ENCODE data around the gene CALHM6. TPM values are rescaled to one million over a fixed set of nuclear protein-coding genes. Genes with fewer than 3 reads are reported as not detected.

CALHM6 gene
- total RNA-seq, 1 donor from 2014 or later = 4.5 TPM

DNA sequence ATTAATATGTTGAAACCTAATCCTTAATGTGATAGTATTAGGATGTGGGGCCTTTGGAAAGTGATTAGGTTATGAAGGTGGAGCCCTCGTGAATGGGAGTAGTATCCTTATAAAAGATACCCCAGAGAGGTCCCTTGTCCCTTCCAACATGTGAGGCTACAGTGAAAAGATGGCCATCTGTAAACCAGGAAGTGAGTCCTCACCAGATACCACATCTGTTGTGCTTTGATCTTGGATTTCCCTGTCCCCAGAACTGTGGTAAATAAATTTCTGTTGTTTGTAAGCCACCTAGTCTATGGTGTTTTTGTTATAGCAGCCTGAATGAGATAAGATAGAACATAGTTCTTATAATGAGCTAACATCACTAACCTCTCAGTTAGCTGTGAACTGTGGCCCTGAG lies 16.6 kb upstream of the CALHM6 start:
- DNase-seq (ENCODE audit: low spot score in 2 of 2) = no peak
- FAIRE-seq = no peak

DNA sequence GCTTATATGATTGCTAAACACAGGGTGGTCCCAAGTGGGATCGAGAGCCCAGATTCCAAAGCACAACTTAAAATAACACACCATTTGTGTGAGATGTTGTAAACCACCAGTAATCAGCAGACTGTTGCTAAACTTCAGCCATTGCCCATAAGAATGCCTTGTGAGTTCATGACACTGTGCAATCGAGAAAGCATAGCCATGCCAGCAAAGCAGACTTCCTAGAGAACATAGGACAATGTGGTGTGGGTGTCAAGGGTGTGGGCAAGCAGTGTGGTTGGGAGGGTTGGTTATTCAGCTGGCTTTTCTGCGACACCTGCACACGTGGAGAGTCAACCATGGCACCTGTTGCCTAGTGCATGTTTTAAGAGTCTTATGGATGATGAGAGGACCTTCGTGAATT lies 16.1 kb upstream of the CALHM6 start:
- FAIRE-seq = no peak
- DNase-seq (ENCODE audit: low spot score in 2 of 2) = no peak

DNA sequence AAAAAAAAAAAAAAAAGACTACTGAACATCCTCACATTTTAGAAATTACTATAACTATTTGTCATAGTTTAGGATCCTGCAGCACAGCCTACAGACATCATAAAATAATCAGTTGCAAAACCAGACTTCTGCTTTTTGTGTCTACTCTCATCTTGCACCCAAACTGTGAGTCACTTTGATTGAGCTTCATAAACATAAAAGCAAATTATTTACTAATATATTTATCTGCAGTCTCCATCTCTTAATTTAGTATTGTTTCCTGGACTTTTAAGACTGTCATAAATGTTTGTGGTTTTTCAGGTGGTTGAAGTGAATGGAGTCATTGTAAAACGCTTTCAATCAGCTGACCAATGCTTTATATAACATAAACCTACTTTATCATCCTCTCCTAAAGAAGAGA lies 14.8 kb upstream of the CALHM6 start:
- no peak for DNase-seq (ENCODE audit: low spot score in 2 of 2)
- FAIRE-seq = no peak

DNA sequence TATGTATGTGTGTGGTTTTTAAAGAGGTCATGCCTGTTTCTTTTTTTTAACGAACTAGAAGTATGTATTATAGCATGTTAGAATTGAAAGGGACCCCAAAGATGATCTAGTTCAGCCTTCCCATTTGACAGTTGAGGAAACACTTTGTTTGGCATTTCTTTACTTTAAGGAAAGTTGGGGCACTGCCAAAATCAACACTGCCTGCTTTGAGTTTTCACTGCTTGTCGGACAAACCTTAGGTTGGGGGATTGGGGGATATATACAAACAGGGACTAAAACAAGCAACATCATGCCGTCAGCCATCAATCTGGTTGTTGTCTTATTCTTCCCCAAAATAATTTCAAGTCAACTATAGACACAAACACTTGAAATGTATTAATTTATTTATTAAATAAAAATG lies 14.1 kb upstream of the CALHM6 start:
- FAIRE-seq (no peak), DNase-seq (ENCODE audit: low spot score in 2 of 2) (no peak)

DNA sequence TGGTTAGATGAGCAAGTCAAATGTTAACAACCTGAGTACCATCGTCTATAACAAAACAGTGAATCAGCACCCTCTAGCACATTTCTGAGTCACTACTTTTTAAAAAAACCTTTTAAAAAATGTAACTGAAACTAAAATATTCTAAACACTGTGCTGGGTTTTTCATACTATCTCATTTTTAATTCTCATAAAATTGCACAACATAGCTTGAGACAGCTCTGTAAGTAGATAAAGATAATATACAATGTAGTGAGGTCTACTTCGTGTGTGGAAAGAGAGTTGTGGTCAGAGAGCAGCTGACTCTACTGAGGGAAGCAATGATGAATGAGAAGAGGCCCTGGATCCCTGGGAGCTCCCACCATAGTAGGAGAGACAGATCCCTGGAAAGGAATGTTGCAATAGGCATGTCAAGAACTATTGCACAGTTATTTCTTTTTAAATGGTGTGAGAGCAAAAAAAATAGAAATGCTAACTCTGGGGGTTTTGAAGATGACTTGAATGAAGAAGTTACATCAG lies 13.6 kb upstream of the CALHM6 start:
- DNase-seq (ENCODE audit: low spot score in 2 of 2) (no peak), FAIRE-seq (no peak)

DNA sequence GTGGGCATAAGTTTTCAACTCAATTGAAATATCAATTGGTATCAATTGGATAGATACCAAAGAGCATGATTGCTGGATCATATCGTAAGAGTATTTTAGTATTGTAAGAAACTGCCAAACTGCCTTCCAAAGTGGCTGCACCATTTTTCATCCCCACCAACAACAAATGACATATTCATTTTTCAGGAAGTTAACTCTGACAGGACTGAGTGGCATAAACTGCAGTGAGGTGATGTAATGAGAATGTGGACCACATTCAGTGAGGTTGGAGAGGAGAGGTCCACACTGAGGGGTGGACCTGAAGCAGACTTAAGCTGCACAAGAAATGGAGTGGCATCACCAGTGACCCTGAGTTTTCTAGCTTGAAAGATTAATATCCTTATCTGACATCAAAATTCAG lies 11.6 kb upstream of the CALHM6 start:
- DNase-seq (ENCODE audit: low spot score in 2 of 2) (no peak), FAIRE-seq (no peak)

DNA sequence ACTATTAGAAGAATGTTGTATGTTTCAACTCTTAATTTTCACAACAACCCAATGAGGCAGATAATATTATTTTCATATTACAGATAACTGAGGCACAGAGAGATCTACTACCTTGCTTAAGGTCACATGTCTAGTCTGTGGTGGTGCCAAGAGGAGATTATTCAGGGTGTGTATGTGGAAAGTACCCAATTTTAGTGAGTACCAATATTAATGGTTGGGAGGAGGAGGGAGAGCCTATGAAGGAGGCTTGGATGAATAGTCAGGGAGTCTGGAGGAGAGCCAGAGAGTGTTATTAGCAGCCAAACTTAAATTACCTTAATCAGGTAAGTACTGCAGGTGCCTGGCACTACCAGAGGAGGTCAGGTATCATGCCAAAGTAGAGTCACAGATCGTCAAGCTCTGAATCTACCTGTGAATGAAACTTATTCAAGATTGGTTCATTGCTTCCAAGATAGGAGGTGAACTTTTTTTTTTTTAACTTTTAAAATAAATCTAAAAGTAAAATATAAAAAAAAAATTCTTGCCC lies 10.9 kb upstream of the CALHM6 start:
- DNase-seq (ENCODE audit: low spot score in 2 of 2) = no peak
- FAIRE-seq = no peak

DNA sequence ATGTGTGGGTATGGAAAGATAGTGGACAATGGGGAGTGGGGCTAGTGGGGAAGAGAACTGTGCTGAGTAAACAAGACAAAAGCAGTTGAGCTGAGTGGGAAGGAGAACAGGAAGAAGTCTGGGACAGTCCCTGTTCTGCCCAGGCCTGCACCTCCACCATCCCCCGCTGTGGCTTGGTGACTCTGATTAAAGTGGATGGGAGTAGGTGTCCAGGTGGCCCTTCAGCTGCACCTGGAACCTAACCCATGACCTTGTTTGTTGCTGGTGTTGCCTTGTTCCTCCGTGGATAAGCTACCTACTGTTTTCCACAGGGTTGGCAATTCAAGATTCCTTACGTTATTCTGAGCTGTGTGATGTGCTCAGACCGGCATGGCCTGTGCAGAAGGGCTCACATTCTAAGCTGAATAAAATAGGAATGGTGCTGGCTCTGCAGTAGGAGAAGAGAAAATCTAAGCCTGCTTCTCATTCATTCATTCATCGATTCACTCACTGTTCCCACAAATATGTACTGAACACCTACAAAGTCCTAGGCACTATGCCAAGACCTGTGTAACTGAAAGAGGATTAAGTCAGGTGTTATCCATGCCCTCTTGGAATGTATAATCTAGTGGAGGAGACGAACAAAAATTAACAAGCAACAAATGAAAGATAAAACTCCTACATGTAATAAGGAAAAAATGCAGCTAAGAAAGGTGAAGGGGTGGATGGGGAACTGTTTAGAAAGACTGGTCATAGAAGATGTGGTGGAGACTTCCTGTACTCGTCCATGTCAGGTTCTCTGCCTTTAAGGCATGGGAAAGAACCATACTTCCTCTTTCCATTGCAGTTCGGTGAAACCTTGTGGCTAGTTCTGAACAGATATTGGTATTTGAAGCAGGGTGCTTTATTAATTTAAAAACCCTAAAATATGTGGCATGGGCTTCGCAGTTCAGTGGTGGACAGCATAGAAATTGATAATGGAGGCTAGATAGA lies 10.1 kb upstream of the CALHM6 start:
- DNase-seq (ENCODE audit: low spot score in 2 of 2) (no peak), FAIRE-seq (no peak)

DNA sequence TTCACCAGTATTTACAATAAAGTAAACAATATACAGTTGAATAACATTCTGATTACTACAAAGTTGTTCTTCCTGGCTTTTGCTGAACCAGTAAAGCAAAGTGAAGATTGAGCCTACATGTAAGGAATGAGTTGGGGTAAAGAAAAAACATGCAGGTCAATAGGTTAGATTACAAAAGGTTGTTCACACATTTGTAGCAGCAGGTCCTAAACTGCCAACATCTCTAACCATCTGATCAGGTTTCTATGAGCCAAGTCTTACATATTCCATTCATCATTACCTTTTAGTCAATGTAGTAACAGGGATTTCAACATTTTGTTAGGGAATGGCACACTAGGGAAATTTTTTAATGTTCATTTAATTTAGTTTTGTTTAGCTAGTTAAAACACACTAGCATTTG lies 9.3 kb upstream of the CALHM6 start:
- FAIRE-seq (no peak), DNase-seq (ENCODE audit: low spot score in 2 of 2) (no peak)

DNA sequence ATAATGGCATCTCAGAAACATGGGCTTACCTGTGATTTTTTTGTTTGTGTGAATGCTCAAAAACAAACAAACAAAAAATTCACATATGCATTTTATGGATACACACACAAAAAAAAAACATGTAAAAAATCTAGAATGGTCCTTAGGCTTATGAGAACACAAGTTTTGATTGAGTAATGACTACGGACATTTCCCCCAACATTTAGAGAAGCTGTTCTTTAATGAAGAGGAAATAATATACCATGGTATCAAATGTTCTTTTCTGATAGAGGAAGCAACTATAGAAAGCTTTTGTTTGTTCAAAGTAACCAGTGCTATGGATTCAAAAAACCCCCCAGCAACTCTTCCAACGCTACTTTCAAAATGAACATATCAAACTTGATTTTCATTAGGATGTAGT lies 8.6 kb upstream of the CALHM6 start:
- DNase-seq (ENCODE audit: low spot score in 2 of 2) = no peak
- FAIRE-seq = no peak

DNA sequence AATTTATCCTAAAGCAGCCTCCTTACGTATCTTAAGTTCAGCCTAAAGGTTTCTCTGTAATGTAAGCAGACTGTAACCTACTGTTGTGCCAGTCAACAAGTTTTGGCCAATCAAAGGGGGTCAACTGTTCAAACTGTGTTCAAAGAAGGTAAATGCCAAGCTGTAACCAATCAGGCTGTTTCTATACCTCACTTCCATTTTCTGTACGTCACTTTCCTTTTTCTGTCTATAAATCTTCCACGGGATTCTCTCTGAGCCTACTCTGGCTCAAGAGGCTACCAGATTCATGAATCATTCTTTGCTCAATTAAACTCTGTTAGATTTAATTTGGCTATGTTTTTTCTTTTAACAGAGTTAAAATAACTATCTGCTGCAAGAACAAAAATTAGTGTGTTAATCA lies 5.1 kb upstream of the CALHM6 start:
- FAIRE-seq (no peak), DNase-seq (ENCODE audit: low spot score in 2 of 2) (no peak)

DNA sequence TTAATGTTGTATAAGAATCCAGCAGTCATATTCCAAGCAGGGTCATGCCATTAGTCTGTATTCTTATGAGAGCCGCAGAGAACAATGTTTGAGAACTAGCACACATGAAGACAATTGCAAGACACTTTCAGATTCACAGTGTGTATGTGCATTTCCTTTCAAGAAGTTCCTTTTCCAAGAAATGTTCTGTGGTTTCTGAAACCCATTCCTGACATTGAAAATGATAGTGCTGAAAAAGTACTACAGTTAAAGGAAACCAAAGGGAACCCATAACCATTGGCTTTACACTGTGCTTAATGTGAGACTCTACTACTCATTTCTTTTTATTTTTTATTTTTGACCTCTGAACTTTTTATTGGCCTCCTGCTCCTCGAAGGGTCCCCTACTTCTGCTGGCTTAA lies 4.2 kb upstream of the CALHM6 start:
- DNase-seq (ENCODE audit: low spot score in 2 of 2) (no peak), FAIRE-seq (no peak)

DNA sequence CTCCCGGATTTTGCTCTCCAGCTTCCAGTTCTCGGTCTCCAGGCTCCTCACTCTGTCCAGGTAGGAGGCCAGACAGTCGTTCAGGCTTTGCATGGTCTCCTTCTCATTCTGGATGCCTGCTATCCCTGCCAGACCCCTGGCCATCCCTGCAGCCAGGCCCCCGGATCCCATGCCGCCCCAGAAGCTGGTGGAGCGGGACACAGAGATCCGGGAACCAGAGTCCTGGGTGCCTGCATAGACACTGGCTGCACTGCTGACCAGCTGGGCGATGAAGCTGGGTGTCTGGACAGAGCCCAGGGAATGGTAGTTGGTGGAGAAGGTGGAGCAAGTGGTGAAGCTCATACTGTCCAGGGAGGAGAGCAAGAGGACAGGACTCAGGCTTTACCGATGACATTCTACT lies 2.9 kb upstream of the CALHM6 start:
- FAIRE-seq (no peak), DNase-seq (ENCODE audit: low spot score in 2 of 2) (no peak)

DNA sequence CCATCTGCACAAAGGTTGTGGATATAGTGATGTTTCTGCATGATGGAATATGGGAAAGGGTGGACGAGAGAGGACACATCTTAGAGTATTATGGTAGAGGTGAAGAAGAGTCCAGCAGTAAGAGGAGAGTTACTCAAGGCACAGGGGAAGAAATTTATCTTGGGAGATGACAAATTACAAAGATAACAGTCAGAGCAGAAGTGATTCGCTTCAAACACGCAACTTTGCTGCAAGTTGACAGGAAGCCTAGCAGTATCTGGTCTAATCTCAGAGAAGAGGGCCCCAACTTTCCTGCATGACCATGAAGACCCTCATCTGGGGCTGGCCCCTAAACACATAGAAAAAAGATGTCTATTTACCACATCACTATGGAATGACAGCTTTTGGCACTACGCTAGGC lies 1.2 kb upstream of the CALHM6 start:
- FAIRE-seq = no peak

DNA sequence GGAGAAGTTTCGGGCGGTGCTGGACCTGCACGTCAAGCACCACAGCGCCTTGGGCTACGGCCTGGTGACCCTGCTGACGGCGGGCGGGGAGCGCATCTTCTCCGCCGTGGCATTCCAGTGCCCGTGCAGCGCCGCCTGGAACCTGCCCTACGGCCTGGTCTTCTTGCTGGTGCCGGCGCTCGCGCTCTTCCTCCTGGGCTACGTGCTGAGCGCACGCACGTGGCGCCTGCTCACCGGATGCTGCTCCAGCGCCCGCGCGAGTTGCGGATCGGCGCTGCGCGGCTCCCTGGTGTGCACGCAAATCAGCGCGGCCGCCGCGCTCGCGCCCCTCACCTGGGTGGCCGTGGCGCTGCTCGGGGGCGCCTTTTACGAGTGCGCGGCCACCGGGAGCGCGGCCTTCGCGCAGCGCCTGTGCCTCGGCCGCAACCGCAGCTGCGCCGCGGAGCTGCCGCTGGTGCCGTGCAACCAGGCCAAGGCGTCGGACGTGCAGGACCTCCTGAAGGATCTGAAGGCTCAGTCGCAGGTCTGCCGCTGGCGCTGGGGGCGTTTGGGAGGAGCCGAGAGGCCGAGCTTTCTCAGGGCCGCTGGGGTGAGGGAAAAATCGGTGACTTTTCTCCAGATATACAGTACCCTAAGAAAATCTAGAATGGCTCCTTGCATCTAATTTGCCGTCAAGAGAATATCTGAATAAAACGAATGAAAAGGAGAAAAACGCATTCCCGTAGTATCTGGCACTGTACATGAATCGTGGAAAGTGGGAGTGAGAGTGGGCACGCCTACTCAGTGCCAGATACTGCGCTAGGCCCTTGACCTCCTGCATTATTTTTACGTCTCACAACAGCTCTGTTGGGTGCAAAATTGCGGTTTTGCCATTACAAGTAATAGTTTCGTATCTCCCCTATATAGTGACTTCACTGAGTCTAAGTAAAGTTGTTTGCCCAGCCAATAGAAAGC lies 1.0 kb downstream of the CALHM6 start:
- no peak for FAIRE-seq
- peak; percentile 41 to 60 for DNase-seq (ENCODE audit: low spot score in 2 of 2)

More for the DNA sequence above, 1.2 kb upstream of the CALHM6 start:
- no peak for DNase-seq (ENCODE audit: low spot score in 2 of 2)

DNA sequence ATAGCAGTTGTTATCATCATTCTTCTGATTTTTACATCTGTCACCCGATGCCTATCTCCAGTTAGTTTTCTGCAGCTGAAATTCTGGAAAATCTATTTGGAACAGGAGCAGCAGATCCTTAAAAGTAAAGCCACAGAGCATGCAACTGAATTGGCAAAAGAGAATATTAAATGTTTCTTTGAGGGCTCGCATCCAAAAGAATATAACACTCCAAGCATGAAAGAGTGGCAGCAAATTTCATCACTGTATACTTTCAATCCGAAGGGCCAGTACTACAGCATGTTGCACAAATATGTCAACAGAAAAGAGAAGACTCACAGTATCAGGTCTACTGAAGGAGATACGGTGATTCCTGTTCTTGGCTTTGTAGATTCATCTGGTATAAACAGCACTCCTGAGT lies 2.1 kb downstream of the CALHM6 start:
- FAIRE-seq (no peak), DNase-seq (ENCODE audit: low spot score in 2 of 2) (no peak)

DNA sequence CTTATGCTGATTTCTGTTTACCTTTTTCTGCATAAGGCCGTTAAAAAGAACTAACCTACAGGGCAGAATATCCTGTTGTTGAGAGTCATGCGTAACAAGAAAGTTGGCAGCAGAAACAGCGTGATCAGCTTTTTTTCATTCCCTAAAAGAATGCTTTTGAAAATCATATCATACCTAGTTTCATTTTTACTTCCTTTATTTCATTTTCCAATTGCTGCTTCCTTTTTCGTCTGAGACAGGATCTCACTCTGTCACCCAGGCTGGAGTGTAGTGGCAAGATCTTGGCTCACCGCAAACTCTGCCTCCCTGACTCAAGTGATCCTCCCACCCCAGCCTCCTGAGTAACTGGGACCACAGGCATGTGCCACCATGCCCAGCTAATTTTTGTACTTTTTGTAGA lies 4.1 kb downstream of the CALHM6 start:
- no peak for FAIRE-seq
- DNase-seq (ENCODE audit: low spot score in 2 of 2) = no peak

DNA sequence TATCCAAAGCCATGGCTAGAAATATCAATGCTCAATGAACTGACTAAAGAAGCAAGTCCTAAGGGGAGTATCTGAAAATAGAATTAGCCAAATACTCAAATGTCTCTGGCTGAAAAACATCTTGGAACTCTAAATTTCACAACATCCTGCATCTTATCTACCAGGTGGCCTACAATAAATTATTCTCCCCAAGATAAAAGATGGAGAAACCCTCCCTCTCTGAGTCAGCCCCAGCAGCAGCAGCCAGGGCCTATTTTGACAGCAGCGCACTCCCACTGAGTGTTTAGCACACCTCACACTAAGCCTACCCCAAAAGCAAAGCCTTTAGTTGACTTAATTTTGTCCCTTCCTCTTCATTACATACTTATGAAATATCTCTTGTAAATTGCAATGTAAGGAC lies 5.9 kb downstream of the CALHM6 start:
- FAIRE-seq (no peak), DNase-seq (ENCODE audit: low spot score in 2 of 2) (no peak)

DNA sequence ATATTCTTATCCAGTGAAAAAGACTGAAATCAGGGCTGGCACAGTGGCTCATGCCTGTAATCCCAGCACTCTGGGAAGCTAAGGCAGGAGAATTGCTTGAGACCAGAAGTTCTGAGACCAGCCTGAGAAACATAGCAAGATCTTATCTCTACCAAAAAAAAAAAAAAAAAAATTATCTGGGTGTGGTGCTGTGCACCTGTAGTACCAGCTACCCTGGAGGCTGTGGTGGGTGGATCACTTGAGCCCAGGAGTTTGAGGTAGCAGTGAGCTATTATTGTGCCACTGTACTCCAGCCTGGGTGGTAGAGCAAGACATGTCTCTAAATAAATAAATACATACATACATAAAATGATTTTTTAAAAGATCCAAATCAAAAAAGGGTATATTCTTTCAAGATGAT lies 6.3 kb downstream of the CALHM6 start:
- no peak for DNase-seq (ENCODE audit: low spot score in 2 of 2)
- no peak for FAIRE-seq

DNA sequence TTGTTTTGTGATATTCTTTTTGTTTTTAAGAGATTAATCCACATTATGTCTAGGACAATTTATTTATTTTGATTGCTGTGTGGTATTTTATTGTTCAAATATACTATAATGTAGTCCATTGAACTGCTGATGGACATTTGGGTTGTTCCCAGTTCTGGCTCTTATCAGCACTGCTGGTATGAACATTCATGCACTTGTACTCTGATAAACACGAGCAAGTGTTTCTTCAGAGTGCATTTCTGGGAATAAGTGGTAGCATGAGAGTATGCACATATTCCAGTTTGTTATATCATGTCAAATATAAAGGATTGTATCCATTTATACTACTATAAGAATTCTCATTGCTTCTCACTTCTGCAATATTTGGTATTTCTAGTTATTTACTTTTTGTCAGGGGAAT lies 7.1 kb downstream of the CALHM6 start:
- FAIRE-seq (no peak), DNase-seq (ENCODE audit: low spot score in 2 of 2) (no peak)

DNA sequence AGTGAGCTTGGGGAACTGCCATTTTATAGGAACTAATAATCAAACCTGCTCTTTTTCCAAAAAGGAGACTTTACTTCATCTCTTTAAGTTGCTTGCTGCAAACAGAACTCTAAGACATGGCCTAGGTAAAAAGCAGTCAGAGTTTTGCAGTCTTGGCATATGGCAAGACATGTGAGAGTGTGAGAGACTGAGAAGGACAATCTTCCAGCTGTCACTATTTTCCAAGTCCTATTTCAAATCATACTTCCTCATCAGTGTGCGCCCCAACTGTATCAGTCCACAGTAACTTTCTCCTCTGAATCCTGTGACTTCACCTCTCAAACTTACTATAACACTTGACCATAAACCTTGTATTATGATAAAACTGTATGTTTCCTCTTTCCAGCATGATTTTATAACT lies 10.4 kb downstream of the CALHM6 start:
- no peak for DNase-seq (ENCODE audit: low spot score in 2 of 2)
- FAIRE-seq = no peak

All from frontal cortex (tissue), 4 donors.